Renal cortex interstitium (tissue), 11 donors: ENCODE data around the gene TUB. TPM values are rescaled to one million over a fixed set of nuclear protein-coding genes. Genes with fewer than 3 reads are reported as not detected.

ENCODE experiments used
- DNase-seq, 11 donors: peaks; one replicate each; pipeline ENCODE4 v3.0.0-alpha.2; 2013; ENCODE audit warnings: low read depth in 9 of 11, low spot score in 4 of 11; ENCODE audit errors: extremely low read depth in 1 of 11
- polyA plus RNA-seq, 3 donors: library from polyadenylated mRNA; unstranded; fragments of 120-200 nt; gene quantifications; one replicate each; pipeline ENCODE4 v1.2.1, GENCODE V29; 2013; ENCODE audit not compliant: insufficient read length in 3 of 3

Gene TUB
- polyA plus RNA-seq, 3 donors: 23.7 to 27.0 (median 24.5) TPM

DNA sequence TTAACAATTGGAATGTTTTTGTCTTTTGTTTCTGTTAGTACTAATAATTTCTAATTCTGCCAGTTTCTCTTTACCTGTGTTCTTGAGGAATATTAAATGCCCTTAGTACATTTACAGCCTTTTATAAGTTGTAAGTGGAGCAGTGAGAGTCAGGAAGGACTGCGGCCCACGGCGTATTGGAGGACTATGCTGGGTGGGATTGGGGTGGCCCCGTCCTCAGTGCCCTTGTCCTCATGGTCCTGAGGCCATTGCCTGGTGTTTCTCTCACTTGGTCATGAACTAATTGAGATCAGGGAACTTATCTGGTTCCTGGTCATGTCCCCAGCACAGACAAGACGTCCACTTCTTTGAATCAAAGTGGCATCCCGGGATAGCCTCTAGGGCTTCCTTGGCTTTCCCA lies 3.3 kb downstream of the TUB start:
- DNase-seq: no peak

DNA sequence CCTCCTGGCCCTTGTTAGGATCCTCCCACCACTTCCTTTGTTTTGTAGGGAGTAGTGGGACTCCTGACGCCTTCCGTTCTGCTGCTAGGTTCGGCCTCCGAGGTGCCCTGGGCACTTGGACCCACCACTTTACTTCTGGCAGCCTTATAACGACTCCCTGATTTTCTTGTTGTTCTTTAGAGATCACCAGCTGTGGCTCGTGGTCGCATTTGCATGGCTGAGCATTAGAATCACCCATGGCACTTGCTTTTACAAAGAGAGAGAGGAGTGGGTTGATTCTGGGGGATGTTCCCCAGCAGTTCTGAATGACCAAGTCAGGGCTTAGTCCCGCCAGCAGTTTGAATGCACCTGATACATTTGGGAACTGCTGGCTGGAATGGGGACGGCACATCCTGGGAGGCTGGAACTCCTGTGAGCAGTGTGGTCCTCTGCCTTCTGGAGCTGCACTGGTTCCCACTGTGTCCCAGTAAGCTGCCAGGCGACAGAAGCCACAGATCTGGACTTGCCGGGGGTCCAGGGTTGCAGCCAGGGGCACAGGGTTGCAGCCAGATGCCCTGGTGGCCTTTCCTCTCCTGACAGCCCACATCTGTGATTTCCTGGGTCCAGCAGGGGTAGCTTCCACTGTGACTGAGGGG lies 4.1 kb downstream of the TUB start:
- DNase-seq: no peak

DNA sequence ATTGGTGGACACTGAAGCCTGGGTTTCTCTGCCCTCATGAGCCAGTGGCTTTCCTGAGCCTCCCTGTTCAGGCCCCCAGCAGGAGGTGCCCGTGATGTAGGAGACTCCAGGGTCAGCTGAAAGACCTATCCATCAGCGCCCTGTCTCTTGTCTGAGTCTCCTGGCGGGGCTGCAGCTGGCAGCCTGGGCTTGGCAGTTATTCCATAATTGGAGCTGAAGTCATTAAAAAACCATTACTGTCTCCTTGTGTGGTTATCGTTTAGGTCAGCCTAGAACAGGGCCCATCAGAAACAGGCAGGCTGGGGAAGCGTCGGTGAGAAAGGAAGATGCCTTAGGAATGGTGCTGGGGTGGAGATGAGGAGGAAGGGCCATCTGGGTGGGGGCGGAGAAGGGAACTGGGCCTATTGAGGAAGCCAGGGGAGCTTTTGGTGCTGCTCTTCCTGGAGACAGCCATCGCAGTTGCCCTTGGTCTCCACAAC lies 5.0 kb downstream of the TUB start:
- DNase-seq: no peak

DNA sequence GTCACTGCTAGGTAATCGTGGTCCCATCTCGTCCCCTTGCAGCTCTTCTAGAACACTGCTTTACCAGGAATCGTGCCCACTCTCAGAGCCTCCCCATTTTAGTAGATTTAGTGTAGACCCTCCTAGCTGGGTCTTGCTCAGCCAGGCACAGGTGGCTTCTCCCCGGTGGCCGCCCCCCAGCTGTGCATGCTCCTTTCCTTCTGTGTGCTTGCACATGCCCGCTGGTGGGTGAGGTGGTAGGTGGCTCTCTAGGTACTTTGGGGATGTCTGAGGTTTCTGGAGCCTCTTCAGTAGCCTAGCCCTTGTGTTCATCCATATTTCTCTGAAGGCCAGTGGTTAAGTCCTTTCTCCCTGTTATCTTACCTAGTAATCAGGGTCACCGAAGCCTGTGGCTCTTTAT lies 5.6 kb downstream of the TUB start:
- no peak for DNase-seq

DNA sequence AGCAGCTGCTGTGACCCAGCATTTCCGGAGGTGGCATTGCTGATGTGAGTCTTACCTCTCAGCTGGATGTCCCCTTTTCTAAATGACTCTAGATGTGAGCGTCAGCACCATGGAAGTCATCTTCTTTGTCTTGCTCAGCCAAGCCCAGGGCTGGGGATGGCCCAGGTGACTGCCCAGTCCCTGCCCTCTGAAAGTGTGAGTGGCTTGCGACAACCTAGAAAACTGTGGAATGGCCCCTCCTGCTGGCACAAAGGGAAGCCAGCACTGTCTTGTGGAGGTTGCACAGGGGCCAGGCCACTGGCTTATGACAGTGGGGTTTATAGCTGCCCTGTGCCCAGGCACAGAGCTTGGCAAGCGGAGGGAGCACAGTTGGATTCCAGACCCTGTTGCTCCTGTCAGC lies 6.2 kb downstream of the TUB start:
- DNase-seq: no peak

DNA sequence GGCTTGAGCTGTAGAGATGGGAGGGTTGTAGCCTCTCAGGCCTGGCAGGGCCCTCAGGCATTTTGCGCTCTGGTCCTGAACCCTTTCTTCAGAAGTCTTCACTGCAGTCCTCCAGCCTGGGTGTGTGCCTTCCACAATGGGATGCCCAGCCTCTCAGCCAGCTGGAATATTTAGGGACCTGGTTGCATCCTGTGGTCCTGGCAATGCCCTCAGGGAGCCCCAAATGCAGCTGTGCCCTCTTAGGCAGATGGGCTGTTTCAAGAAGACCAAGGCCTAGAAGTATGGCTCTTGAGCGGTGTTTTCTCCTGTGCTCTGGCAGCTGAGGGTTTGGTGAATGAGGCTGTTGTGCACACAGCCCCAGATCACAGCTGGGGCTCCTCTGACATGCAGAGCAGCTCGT lies 6.7 kb downstream of the TUB start:
- no peak for DNase-seq

DNA sequence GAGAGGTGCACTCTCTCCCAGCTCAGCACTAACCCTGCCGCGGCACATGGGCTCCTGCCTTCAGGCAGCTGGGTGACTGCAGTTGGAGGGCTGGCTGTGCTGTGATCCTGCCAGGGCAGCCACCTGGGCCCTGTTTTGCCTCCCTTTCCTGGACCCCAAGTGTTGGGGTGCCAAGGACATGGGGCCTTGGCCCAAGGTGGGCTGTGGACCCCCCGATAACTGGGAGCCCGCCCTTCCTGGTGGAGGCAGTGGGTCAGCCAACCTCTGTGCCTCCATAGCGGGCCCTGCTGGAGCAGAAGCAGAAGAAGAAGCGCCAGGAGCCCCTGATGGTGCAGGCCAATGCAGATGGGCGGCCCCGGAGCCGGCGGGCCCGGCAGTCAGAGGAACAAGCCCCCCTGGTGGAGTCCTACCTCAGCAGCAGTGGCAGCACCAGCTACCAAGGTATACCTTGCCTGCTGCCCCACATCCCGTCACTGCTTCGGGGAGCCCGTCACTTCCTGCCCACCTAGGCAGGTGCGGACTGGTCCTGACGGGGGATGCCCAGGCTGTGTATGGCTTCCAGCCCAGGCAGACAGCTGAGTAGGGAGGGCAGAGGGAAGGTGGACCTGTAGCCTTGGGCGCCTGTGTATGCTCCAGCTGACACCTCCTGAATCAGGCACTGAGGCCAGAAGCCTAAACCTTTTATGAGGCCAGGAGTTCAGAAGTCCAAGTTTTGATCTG lies 8.9 kb downstream of the TUB start:
- DNase-seq: no peak

DNA sequence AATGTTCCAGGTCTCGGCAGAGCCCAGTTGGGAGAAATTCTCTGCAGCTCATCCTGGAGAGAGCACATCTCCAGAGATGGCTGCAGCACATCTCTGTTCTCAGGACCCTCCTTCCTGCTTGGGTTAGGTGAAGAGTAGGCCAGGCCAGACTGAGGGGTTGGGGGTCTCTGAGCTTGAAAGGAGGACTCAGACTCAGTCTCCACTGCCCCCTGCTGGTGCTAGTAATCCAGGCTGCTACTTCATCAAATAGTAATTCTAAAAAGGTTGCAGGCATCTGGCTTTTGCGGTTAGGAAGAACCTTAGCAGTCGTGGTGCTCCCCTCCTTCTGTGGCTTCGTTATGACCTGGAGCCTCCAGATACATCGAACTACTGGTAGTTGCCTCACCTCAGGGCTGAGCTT lies 9.7 kb downstream of the TUB start:
- peak in 2 of 11 donors; percentile 39 to 54 for DNase-seq

DNA sequence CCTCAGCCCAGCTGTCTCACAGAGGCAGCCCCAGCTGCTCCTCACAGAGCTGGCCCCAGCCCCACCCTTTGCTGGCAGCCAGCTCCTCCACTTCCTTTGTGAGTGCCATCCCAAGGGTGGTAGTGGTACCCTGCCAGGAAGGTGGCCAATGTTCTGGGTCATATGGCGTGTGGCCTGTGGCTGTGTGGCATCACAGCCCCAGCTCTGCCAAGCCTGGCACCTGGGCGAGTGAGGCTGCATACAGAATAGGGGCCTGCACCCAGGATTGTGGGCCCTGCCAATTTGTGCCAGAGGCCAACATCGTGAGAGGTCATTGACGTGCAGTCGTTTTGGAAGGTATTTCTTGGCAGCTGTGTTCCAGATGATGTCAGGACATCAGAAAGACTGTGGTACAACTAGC lies 10.7 kb downstream of the TUB start:
- DNase-seq: no peak

DNA sequence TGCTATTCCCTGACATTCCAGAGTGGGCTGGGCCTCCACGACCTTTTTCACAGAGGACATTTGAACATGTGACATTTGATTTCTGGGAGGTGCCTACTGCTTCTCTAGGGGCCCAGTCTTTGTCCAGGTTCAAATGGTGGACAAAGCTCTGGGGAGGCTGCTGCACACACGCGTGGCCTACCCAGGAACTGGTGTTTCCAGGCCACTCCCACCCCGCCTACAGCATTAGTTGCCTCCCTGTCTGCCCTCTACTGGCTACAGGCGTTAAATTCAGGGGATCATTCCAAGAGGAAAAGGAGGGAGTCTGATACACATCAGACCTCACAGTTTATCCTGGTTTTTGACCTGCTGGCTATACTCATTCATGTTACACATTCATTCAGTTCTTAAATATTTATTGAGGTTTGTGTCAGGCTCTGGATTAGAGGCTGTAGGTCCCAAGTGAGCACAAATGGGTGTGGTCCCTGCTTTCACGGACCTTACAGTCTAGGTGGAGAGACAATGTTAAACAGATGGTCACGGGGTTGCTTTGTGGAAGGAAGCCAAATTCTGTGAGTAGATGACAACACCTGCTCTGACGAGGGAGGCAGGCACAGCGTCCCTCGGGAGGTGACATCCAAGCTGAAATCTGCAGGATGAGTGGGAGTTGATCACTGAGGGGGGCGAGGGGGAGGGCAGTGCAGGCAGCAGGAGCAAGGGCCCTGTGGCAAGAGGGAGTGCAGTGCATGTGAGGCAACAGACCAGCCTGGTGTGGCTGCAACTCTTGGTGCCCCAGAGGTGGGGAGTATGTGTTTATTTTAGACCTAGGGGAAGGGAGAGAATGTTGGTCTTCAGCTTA lies 11.8 kb downstream of the TUB start:
- peak in 1 of 11 donors; percentile 52 for DNase-seq

DNA sequence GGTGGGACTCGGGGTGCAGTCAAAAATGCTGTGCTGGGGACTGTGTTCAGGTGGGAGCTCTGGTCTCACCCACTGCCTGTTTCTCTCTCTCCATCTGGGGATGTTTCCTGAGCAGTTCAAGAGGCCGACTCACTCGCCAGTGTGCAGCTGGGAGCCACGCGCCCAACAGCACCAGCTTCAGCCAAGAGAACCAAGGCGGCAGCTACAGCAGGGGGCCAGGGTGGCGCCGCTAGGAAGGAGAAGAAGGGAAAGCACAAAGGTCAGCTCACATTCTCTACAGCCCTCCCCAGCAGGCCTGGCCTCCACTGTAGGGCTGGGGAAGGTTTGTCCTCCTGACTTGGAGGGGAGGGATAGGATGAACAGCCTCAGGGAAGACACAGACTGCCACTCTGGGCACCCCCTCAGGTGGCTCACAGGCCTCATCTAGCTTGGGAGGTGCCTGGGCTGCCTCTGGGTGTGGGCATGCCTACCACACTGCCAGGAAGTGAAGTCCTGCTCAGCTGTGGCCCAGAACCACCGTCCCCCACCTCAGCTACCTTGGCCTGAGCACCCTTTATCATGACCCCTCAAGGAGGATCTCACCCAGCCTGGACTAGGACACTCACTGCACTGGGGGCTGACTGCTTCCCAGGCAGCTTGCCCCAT lies 13.0 kb downstream of the TUB start:
- DNase-seq: no peak

DNA sequence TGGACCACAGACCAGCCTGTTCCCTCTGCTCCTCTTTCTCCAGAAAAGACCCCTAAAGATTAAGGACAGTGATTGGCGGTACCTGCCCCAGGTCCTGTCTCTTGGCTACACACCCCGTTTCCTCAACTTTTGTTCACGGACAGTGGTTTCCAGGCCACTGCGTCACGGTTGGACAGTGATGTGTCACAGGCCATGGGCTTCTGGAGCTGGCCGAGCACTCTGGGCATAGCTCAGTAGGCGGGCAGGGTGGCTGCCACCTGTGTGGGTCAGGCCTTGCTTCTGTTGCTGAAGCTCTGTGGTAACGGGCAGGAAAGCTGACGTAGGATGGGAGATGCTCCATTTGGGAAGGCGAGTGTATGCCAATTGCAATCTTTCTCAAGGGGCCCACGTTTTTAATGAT lies 13.6 kb downstream of the TUB start:
- DNase-seq: no peak

DNA sequence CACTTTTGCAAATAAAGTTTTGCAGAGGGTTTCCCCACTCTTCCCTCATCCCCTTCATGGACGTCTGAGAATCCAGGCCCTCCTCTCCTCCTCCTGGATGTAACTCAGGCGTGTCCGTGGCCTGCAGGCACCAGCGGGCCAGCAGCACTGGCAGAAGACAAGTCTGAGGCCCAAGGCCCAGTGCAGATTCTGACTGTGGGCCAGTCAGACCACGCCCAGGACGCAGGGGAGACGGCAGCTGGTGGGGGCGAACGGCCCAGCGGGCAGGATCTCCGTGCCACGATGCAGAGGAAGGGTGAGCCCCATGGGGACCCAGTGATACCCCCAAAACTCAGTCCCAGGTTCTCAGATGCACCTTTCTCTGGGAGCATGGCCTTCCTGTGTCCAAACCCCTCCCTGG lies 14.4 kb downstream of the TUB start:
- DNase-seq: no peak

DNA sequence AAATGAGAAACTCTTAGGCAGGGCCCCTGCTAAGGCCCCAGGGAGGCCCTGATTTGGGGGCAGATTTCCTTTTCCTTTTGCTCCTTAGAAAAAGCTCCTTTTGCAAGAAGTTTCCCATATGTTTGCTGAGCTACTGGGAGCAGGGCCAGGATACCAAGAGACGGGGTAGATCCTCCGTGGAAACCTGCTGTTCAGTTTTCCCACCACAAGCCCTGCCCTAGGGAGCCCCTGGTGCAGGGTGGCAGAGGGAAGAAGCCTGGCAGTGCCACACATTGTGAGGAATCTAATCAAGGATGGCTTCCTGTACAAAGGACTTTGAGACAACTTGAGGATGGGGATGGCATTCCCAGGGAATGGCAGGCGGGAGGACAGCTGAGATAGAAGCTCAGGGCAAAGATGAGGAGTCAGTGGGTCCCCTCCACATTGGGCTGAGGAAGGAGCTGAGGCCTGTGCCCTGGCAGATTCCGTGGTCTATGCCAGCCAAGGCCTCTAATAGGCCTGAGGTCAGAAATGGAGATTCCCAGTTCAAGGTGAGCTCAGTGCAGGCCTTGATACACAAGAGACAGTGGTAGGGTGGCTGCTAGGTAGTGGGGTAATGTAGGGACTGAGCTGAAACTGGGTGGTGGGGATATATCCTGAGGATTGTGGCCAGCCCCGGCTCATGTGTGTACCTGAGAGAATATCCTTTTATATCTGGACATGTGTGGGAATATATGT lies 15.0 kb downstream of the TUB start:
- no peak for DNase-seq

DNA sequence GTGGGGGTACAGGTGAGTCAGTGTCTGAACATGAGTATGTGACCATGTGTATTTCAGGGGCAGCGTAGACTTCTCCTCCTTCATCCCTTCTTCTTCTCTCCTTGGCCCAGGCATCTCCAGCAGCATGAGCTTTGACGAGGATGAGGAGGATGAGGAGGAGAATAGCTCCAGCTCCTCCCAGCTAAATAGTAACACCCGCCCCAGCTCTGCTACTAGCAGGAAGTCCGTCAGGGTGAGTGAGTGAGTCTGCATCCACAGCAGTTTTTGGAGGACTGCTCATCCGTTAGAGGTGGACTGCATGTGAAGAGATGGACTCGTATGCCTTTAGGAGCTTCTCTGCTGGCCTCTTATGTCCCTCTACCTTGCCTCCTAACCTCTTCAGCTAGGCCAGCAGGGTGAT lies 15.6 kb downstream of the TUB start:
- no peak for DNase-seq

DNA sequence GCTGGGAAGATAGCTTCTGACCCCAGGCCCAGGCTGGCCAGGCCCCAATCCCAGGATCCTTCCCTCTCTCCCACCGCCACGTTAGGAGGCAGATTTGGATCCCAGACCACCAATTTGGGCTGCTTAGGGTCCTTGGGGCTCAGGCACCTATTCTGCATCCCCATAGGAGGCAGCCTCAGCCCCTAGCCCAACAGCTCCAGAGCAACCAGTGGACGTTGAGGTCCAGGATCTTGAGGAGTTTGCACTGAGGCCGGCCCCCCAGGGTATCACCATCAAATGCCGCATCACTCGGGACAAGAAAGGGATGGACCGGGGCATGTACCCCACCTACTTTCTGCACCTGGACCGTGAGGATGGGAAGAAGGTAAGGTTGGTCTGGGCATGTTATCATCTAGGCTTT lies 16.1 kb downstream of the TUB start:
- no peak for DNase-seq

DNA sequence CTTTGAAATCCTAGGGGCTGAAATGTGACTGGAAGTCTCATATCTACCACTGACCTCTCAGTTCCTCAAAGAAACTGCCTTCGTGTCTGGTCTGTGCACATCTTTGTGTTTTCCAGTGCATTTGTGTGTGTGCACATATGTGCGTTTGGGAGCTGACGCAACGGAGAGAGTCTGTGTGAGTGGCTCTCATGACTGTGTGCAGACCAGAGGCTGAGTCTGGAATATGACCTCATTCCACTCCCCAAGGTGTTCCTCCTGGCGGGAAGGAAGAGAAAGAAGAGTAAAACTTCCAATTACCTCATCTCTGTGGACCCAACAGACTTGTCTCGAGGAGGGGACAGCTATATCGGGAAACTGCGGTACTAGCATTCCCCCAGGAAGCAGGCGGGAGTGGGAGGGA lies 16.5 kb downstream of the TUB start:
- DNase-seq: no peak

DNA sequence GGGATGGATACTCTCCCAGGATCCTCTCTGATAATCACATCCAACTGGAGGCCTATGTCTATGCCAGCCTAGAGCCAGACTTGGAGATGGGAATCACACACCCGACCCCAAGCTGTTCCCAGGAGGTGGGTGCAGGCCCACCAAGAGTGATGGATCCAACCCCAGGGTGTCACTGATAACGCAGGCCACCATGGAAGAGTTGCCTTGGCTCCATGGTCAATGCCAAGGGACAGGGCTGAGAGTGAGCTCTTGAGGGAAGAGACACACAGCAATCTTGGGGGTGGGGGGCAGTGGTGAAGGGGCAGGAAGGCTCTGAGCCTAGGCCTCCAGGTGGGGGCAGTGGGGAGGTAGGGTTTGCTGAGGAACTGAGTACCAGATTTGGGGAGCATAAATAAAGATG lies 16.9 kb downstream of the TUB start:
- no peak for DNase-seq

DNA sequence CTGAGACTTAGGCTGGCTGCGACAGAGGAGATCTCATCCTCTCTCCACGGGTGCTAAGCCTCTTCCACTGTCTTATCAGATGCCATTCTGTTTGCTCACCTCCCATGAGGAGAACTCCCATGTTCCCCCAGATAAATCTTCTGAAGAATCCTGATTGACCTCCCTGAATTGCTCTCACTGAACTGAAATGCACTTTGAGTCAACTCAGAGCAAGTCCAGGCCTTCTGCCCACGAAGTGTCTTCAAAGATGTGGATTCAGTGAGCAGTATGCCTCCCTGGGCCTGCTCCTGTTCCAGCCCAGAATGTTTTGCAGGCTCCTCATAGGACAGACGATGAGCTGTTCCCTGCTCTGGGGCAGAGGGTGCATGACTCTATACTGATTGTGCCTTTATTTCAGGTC lies 17.4 kb downstream of the TUB start:
- DNase-seq: no peak
